ENCODE measurements around the gene ACTL6A.
"Not testable (repeated sequence)": the region's sequence is repeated elsewhere in the genome, so short reads cannot be mapped to it uniquely, and the experiment has no call there.

The ACTL6A gene

DNA sequence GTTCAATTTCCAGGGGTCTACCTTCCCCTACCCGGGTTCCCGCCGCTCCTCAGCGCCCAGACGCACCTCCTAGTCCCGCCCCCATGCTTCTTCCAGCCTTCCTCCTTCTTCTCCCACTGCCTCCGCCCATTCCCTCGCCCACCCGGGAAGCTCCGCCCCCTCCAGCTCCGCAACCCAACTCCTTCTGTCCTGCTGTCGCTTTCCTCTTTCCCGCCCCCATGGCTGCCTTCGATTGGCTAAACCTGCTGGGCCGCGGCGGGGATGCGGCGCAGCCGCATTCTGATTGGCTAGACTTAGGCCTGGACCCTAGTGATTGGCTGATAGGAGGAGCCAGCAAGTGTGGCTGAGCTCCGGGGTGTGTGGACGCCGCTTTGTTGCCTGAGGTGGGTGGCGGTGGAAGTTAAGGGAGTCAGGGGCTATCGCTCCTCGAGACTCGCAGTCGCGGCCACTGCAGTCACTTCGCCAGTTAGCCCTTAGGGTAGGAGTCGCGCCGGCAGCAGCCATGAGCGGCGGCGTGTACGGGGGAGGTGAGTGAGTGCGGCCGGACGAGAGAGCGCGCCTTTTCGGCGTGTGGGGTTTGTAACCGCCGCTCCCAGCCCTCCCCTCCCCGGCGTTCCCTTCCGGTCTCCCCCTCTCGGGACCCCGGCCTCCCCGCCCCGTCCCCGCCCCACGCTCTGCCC is at the start of gene ACTL6A:
TSS of gene ACTL6A (plus strand) at position 336 of the 680 bp plus-strand sequence. CDS start at position 503, 167 bp downstream.
- DNase-seq: peak; percentile 99

DNA sequence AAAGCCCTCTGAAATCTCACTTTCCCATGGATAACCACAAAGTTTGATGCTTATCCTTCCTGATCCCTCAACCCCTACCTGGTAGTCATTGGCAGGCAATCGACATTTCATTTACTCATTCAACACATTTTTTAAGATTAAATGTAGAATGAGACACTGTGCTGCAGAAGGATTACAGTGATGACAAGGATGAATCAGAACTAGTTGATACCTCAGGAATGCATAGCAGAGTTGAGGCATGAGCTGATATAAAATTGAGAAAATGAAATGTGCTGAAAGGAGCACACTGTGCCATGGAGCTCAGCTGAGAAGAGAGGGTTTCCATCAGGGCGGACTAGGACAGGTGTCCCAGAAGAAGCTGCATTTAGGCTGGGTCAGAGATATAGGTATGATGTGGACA is 48.9 kb upstream of the ACTL6A start:
- no peak for DNase-seq

DNA sequence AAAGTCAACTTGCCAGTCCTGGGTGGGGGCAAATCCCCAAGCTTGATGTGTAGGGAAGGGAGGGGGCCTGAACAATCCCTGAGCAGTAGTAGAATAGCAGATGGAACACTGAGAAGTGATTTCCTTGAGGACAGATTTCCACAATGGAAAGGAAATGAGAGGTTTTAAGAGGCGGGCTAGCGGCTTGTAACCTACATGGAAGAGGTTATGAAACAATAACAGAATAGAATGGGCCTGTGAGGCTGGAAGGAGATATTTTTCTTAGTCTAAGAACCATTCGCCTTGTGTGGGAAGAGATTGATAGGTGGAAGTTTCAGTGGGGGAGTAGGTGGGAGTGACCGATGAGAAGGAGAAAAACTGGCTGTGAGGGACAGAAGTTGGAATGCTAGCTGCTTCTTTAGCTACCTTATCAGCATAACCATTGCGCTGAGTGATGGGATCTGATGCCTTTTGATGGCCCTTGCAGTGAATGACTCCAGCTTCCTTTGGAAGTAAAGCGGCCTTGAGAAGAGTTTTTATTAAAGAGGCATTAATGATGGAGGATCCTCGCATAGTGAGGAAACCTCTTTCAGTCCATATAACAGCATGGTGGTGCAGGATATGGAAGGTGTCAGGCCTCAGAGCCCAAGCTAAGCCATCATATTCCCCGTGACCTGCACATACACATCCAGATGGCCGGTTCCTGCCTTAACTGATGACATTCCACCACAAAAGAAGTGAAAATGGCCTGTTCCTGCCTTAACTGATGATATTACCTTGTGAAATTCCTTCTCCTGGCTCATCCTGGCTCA is 46.1 kb upstream of the ACTL6A start:
- not testable (repeated sequence) for DNase-seq

DNA sequence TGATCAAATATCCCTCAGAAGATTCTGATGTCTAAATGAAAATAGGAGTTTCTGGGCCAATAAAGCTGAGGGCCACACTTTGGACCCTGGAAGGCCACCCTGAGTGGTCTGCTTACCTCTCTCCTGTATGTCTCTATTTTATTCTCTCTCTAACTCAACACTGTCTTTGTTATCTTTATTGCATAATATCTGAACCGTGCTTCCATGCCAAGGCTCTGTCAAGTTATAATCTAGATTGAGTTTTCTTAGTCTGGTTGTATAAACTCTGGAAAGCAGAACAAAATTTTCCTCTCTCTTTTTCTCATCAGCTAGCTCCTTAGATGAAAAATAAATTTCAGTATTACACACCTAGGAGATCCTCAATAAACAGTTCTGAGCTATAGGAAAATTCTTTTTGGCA is 36.2 kb upstream of the ACTL6A start:
- DNase-seq: no peak

DNA sequence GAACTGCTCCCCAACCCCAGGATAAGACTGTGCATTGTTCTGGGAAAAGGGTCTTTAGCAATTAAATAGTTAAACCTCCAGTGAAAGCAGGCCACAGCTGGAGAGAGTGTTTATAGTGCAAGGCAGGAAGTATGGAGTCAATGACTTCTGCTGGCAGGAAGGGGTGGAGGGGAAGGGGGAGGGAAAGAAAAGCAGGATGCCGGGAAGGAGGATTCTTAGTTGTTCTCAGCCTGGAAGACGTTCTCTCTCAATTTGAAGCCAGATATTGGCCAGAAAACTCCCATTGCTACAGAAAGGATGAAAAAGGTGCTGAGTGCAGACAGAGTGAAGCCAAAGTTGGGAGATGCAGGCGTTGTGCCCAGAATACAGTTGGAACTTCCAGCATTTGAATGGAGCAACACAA is 35.7 kb upstream of the ACTL6A start:
- DNase-seq: no peak

DNA sequence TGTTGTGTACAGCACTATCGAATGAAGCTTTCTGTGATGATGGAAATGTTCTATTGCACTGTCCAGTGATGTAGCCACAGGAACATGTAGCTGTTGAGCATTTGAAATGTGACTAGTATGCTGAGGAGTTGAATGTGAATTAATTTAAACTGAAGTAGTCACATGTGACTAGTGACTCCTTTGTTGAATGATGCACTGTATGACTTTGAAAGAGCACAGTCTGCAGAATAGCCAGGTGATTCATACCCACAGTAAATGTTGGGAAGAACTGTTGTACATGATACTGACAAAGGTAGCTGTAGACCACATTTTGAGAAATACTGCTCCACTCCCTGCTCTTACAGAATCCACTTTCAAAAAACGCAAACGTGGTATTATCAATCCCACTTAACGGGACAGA is 34.0 kb upstream of the ACTL6A start:
- no peak for DNase-seq

DNA sequence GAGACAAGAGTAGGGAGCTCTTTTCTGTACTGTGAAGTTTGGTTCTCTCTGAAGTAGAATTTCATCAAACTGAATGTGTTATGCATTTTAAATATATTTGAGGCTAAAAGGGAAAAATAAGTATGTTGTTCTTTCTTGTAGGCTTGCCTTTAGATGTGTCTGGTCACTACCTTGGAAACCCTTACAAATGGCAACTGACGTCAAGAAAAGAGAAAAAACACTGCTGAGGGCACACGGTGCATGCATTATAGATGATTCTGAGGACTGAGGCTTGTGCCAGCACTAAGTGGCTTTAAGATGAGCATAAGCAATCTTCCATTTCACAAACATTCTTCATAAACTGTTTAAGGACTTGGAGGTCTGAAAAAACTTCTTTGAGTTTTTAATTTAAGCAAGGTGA is 31.1 kb upstream of the ACTL6A start:
- no peak for DNase-seq

DNA sequence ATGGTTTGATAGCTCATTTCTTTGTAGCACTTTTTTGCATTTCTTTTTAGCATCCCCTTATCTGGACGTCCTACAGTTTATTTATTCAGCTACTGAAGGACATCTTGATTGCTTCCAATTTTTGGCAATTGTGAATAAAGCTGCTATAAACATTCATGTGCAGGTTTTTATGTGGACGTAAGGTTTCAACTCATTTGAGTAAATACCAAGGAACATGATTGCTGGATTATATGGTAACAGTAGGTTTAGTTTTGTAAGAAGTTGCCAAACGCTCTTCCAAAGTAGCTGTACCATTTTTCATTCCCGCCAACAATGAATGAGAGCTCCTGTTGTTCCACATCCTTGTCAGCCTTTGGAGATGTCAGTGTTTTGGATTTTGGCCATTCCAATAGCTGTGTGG is 29.5 kb upstream of the ACTL6A start:
- no peak for DNase-seq

DNA sequence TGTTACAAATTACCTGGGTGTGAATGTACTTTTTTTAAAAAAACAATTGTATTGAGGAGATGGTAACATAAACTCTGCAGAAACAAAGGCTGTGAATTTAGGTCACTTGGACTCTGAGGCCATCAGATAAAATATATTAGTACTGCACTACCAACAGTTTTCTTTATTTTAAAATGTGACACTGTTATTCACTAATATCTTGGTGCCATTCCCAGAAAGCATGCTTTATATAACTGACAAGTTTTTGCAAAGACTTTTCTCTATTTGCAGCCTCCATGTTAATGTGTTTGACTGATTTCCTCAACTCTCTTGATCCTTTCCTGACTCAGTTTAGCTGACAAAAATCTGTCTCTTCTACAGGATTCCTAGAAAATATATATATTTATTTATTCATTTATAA is 26.5 kb upstream of the ACTL6A start:
- no peak for DNase-seq

DNA sequence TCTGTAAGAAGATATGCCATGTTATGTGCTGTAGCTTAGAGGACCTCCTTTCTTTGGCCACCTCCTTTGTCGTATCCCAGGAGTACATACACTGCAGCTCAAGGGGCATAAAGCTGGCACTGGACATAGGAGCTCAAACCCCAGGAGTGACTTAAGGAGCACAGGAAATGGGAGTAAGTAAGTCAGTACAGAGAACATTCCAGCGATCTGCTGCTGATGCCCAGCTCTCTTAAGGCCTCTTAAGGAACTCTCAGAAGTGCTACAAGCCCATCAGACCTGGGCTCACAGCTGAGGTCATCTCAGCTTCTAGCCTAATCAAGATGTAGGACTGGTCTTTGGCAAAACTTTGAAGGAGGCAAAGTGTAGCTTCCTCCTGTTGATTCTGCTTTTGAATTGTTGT is 21.6 kb upstream of the ACTL6A start:
- no peak for DNase-seq

DNA sequence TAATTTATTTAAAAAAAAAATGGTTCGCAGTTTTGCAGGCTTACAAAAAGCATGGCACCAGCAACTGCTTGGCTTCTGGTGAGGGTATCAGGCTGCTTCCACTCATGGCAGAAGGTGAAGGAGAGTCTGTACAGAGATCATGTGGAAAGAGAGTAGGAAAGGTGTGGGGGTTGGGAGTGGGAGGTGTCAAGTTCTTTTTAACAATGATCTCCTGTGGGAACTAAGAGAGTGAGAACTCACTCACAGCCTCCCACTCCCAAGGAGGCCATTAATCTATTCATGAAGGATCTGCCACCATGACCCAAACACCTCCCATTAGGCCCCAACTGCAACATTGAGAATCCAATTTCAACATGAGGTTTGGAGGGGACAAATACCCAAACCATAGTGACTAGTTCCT is 21.1 kb upstream of the ACTL6A start:
- no peak for DNase-seq

DNA sequence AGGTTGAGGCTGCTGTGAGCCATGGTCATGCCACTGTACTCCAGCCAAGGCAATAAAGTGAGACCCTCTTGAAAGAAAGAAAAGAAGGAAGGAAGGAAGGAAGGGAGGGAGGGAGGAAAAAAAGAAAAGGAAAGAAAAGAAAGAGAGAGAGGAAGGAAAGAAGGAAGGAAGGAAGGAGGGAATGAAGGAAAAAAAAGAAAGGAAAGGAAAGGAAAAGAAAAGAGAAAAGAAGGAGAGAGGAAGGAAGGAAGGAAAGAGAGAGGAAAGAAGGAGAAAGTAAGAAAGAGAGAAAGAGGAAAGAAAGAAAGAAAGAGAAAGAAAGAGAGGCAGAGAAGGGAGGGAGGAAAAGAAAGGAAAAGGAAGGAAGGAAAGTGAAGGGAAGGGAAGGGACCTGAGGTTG is 20.4 kb upstream of the ACTL6A start:
- DNase-seq: no peak

DNA sequence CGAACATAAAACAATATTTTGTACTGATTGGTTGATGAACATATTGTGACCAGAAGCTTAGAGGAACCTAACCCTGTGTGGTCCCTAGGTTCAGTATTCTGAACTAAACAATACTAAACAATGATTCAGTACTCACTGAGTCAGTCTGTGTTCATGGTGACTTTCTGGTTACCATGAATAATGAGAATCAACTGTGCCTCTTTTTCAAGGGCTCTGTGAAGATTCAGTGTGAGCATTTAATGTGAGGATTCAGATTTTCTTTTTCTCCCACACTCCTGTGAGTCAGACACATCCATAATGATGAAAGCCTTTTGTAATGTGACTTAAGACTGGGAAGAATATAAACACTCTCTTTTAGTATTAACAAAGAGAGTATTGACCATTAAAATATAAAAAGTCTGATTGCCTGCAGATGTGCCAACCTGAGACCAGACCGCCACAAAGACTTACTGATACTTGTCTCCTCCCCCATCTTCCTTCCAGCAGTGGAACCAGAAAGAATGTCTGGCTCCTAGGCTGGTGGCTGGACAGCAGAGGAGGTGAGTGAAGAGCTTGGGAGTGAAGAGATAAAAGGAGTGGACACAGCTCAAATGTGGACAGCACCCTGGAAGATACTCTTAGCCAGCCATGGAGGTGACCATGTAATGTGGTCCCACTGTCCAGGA is 17.6 kb upstream of the ACTL6A start:
- DNase-seq: no peak

DNA sequence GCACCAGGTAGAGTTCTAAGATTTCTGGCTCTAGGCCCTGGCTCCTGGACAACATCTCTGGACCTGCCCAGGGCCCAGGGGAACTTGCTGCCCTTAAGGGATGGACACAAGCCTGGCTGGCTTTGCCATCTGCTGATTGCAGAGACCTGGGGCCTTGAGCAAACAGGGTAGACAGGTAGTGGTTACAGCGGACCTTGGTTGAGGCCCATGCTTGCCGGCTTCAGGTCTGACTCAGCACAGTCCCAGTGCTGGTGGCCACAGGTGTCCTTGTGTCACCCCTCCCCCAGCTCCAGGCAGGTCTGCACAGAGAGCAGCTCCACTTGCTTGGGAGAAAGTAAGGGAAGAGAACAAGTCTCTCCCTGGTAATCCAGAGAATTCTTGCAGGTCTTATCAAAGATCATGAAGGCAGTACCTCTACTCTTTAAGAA is 15.9 kb upstream of the ACTL6A start:
- no peak for DNase-seq

DNA sequence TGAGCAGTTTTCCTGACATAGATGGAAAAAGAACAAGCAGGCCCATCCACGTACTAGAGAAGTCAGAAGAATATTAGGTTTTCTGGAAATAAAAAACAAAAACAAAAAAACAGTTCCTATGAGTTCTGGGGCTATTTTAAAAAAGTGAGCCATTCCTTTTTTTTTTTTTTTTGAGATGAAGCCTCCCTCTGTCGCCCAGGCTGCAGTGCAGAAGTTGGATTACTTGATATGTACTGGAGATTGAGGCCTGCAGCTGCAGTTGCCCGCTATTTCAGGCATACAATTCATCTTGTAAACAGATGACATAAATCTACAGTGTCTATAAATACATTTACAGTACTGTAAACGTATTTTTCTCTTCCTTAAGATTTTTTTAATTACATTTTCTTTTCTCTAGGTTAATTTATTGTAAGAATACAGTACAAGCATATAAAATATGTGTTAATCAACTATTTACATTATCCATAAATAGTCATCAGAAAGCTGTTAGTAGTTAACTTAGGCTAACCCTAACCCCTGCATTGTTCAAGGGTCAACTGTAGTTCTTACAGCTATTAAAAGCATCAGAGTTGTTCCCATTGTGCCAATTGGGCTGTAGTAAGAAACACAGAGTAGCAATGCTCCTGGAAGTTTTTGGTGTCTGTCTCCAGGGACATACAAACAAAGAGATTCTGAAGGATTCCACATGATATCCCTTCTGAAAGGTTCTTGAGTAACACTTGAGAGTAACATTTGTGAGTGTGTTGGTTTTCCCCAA is 11.2 kb upstream of the ACTL6A start:
- no peak for DNase-seq

DNA sequence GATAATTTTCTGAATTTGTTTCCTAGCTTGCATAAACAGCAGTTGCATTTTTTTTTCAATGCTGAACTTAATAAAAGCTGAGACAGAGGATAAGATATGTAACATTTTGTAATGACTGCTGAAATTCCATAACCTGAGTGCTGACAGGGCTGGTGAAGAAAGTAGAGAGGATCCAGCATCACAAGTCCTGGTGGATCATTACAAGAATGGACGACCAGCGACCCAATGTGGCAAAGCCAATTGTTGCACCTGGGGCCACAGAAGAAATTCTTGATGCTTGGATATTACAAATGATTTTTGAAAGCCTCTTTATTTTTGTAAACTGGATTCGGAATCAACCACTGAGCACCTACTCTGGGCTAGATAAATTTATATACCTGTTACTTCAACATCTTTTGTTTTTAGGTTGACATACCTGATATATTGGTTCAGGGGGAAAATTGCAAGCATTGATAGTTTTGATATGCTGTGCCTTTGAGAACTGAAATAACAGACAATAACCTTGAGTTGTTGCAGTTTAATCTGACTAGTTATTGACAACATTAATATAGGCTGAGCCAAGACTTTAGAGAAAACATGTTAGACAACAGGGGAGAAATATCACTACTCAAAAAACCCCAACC is 3.9 kb upstream of the ACTL6A start:
- peak; percentile 61 for DNase-seq

DNA sequence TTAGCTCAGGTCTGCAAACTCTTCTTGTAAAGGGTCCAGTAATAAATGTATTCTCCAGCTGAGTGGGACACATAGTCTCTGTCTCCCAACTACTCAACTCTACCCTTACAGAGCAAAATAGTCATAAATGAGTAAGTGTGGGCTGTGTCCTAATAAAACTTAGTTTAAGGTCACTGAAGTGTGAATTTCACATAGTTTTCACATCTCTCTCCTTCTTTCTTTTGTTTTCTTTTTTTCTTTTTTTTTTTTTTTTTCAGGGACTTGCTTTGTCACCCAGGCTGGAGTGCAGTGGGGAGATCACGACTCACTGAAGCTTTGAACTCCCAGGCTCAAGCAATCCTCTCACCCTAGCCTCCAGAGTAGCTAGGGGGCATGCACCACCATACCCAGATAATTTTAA is 1.9 kb upstream of the ACTL6A start:
- no peak for DNase-seq

DNA sequence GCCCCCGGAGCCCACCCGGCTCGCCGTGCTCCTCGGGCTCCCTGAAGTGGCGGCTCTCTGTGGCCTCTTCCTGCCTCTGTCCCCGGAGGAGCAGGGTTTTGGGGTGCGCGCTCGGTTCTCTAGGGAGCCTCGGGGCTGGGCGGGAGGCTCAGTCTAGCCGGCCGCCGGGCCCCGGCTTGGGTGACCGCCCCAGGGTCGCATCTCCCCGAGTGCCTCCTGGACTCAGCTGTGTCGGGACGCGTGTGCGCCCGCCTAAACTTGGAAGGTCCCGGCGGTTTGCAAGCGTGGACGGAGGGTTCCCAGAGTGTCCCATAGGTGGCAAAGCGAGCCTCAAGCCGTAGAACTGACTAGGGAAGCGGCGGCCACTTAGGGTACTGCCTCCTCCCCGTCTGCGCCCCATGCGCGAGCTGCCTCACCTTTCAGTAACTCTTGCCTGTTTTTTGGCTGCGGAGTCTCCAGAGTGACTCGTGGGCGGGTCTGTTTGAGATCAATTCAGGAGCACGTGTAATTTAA is 601 bp downstream of the ACTL6A start:
- DNase-seq: peak; percentile 77

DNA sequence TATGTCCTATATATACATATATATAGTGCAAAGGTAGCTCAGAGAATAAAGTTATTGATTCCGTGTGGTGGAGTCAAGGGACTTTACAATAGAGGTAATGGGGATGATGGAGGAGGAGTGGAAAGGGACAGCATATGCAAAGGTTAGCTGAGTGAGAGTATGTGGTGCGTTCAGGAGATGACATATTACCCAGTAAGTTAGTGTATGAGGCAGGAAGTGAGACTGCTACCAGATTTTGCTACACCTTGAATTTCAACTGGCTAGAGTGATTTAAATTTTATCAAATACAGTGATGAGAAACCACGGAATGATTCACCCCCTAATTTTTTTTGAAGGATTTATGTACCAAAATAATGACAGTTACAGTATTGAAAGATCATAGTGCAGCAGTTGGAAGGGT is 2.8 kb downstream of the ACTL6A start:
- no peak for DNase-seq

DNA sequence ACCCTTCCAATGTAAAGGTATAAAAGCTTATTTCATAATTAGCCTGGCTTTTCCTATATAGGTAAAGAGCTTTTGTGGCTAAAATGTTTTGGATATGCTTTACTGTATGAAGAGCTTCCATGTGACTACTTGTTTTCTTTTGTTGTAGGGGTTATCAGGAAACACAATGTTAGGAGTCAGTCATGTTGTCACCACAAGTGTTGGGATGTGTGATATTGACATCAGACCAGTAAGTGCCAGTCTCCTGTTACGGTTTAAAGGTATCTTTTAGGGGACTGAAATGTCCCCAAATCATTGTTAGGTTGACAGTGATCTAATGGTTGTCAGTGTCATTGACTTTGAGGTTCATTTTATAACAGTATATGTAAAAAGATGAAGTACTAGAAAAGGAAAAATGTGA is 18.3 kb downstream of the ACTL6A start:
- no peak for DNase-seq

DNA sequence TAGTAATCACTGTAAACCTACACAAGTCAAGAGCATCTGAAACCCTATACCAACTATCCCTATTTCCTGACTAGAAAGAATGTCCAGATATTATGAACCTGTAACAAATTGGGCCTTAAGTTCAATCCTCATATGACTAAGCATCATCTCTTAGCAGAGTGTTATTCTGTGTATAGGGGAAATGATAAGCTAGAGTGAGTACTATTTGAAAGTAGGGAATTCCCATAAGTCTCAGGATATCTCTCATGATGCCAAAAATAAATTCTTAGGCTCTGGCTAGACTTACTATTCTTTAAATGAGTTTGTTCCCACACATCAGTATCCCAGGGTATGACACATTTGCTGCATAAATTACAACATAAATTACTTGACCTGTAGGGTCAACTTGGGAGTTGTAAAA is 26.4 kb downstream of the ACTL6A start:
- DNase-seq: no peak

DNA sequence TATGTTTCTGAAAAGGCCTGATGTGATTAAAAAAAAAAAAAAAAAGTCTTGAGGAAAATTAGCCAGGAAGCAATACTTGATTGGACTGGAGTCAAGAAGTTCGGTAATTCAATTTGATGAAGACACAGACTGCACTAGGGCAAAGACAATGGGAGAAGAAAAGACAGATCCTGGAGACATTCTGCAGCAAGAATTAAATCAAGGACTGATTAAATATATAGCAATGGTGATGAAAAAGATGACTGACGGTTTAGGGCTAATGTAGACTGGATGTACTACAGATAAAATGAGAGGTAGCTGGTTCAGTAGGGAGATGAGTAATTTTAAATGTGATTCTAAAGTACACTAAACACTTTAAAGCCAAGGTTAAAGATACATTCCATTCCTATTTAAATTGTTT is 27.9 kb downstream of the ACTL6A start:
- no peak for DNase-seq

DNA sequence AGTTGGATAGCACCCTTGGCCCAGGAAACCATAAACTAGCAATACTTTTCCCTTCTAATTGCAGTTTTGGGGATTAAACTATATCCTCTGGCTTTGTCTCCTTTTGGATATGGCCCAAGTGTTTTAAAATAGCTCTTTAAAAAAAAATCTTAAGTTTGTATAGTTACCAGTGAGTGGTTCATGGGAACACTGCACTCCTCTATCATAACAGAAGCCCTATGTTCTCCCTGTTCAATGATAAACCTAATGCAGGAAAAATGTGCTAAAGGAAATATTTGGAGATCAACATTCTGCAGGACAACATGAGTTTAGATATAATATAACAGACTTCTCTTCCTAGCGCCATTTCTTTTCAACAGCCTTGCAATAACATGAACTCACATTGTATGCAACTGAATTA is 28.6 kb downstream of the ACTL6A start:
- DNase-seq: no peak

All from stimulated activated CD8-positive, alpha-beta memory T cell treated with anti-CD3 and anti-CD28 coated beads, Interleukin-4, amount 100 ng/mL, for 48 hours (primary cell).